ENCODE data around the gene SPRR1A. TPM values are rescaled to one million over a fixed set of nuclear protein-coding genes. Genes with fewer than 3 reads are reported as not detected.
"Not testable (repeated sequence)": the region's sequence is repeated elsewhere in the genome, so short reads cannot be mapped to it uniquely, and the experiment has no call there.

The SPRR1A gene
- total RNA-seq, 1 donor from 2014 or later, result not detected

DNA sequence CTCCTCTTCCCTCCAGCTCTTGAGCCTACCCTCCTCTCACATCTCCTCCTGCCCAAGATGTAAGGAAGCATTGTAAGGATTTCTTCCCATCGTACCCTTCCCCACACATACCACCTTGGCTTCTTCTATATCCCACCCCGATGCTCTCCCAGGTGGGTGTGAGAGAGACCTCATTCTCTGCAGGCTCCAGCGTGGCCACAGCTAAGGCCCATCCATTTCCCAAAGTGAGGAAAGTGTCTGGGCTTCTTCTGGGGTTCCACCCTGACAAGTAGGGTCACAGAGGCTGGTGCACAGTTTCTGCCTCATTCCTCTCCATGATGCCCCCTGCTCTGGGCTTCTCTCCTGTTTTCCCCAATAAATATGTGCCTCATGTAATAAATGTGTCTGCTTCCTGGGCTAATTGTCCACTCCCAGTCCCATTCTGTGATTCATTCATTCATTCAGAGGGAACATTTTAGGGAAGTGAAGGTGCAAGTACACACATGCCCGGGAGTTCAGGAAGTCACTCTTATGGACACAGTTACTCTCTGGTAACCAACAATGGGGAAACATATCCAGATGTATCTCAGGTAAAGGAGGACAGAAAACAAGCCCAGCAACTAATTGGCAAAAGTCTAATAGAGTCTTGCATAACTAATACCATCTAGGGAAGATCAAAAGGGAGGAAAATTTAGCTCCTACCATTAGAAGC, 11.5 kb upstream of the SPRR1A start:
- DNase-seq (ENCODE audit: low spot score), result no peak

DNA sequence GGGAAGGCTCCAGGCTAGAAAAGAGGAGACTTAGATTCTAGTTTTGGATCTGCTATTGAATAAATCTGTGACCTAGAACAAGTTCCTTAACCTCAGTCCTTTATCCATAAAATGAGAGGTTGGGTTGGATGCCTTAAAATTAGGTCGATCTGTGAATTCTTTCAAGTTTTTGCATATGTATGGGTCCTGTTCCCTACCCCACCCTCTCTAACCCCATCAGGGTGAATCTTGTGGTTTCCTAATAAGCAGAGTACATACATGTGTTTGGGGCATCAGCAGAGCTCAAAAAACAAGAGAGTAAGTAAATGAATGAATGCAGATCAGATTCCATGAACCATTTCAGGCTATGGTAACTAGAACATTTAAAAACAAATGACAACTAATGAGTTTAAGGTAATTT, 7.2 kb upstream of the SPRR1A start:
- DNase-seq (ENCODE audit: low spot score), result no peak

DNA sequence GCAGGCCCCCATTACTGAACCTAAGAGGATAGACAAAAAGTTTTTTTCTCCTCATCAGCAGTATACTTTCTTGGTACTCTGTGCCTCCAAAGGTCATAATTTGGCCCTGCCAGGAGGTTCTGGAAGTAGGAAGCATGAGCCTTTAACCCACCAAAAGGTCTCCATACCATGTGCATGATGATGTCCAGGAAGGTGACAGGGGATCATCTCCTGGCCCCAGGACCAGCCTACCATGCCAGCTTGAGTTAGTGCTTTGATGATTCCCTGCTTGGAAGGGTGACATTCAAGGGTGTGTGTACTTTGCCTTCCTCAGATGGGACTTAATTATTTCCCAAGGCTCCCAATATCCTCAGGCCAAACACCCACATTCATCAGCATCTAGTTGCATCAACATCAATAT, 6.3 kb upstream of the SPRR1A start:
- no peak for DNase-seq (ENCODE audit: low spot score)

DNA sequence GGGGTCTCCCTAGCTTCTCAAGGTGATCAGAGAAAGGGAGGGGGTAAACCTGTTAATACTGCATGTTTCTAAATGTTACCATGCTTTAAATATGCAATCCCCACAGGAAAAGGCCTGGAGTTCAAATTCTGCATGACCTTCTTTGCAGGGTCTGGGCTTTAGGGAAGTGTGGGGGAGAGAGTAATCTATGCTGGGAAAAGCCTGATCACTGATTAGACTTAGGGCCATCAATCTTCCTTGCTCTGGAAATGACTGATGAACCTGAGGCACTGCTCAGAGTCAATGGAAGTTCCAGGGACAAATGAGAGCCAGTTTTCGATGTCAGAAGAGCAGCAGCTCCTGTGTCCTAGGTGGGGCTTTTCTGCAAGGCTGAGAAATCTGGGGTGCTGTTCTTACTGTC, 3.2 kb upstream of the SPRR1A start:
- DNase-seq (ENCODE audit: low spot score), result no peak

DNA sequence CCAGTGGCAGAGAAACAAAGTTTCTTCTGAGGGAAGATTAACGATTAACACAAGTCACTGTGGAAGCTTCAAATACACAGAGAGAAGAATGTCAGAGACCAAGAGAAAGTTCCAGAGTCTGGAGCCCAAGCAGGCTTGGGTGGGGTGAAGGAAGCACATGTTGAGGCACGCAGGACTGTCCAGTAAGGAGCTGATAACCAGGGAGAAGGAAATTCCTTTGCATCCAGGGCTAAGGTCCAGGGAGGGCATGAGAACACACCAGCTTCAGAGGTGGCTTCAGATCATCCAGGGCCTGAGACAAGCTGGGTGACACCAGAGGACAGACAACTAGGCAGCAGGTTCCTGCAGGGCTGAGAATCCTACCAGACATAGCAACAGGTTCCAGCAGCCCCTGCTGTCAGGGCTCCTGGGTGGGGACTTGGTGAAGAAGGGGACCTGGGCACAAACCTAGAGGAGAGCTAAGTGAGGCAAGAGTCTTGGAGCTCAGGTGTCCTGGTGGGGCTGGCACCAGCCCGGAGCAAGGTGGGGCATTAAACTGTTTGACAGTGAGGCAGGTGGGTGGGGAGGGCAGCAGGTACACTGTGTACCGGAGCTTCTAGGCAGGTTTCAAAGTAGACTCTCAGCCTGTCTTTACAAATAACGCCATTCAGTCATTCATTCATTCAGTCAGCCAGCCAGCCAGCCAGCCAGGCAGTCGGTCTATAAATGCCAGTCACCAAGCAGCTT, 2.6 kb upstream of the SPRR1A start:
- no peak for DNase-seq (ENCODE audit: low spot score)

DNA sequence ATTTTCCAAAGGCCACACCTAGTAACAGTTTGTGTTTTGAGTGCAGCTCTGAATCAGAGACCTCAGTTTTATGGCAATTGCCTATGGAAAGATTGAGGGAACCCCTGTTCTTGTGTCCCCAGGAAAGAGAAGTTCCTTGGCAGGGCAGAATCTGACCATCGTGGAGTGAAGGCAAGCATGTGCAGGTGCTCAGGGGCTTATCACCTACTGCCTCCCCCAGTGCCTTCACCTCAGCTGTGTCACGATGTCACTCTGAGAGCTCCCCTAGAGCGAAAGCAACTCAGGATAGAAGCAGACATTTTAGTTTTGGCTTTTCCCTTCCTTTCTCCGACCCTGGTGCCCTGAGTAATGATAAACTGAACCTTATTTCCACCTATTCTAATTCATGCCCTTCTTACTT, 1.8 kb upstream of the SPRR1A start:
- no peak for DNase-seq (ENCODE audit: low spot score)

DNA sequence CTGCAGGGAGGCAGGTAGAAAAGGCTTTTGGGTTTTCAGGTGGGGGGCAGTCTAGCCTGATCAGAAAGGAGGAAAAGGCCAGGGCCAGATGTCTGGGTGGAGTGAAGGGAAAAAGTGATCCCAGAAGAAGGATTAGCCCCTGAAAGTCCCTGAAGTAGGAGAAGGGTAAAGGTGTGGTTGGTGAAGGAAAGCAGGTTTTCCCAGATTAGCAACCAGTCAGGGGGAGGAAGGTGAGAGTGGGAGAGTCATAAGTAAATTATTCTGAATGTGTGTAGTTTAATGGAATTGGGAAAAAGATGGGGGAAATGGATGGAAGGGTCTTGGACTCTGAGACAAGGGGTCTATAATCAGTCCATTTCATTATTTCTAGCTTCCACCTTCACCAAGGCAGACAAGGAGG, 647 bp upstream of the SPRR1A start:
- no peak for DNase-seq (ENCODE audit: low spot score)

DNA sequence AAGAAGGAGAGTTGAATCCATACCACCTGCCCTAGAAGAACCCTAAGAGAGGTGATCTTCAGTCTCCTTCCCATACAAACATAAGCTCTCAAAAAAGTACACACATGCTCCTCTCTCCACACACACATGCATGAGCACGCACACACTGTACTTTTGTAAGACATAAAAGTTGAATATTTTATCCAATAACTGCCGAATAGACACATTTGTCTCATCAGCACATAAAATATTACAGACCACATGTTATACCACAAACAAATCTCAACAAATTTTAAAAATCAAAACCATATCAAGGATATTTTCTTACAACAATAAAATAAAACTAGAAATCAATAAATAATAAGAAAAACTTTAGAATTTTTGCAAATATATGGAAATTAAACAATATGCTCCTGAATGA, 2.7 kb downstream of the SPRR1A start:
- no peak for DNase-seq (ENCODE audit: low spot score)

DNA sequence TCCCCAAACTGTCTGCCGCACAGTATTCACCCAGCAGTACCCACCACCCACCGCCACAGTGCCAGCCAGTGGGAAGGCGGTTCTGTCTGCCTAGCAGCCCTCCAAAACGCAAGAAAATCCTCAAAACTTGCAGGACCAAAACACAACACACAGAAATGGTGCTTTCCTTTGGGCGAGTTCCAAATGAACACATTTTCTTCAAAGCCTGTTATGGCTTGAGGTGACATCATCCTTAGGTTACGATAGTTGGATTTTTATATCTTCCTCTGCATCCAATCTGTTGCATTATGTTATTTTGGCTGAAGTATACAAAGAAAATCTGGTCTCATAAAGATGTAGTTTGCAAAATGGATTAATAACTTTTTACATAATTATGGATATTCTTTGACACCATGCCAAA, 9.3 kb downstream of the SPRR1A start:
- DNase-seq (ENCODE audit: low spot score), result no peak

DNA sequence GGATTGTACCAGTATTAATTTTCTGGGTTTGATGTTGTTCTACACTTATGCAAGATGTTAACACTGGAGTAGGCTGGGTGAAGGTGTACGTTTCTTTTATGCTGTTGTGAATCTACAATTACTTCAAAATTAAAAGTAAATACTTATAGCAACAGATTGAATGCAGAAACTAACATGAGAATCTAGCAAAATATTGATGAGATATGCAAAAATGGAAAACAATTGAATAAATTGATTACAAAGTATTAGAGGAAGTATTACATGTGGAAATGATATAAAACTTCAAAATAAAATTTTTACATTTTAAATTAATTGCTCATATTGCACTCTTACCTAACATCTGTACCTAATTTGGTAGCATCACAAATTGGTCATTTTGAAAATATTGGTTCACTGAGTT, 12.0 kb downstream of the SPRR1A start:
- no peak for DNase-seq (ENCODE audit: low spot score)

DNA sequence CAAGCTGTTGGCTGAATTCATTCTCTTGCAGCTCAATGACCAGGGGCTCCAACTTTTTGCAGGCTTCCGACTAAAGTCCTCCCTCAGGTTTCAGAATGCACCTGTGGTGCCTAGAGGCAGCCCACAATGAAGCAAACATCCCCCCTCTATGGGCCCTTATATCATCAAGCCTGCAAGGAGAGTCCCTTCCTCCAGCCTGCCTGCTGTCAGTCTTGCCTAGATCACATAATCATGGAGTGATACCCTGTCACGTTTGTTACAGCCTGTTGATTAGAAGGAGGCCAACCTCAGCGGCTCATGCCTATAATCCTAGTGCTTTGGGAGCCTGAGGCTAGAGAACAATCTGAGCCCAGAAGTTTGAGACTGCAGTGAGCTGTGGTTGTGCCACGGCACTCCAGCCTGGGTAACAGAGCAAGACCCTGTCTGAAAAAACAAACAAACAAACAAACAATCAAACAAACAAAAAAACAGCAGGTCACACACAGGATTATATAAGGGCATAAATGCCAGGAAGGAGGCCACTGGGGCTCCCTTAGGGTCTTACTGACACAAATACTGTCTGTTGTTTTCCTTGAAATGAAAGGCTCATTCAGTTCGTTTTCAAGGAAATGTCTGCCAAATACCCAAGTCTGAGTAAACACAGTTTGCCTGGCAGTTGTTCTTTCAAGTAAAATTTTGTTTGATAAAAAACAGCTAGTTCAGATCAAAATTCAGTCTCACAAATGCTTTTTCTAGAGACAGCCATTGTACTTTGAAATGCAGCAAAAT, 12.9 kb downstream of the SPRR1A start:
- DNase-seq (ENCODE audit: low spot score), result no peak

DNA sequence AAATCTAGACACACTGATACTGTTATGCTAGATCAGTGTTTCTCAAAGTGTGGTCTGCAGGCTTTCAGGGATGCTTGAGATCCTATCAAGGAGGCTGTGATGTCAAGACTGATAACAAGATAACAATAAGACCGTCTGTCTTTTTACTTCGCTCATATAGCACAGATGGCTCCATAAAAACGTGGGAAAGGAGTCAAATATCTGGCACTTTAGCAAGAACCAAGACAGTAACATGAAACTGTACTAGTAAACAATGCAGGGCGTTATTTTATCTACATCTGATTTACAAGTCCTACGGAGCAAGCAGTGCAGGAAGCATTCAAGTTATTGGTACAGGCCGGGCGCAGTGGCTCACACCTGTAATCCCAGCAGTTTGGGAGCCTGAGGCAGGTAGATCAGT, 14.0 kb downstream of the SPRR1A start:
- no peak for DNase-seq (ENCODE audit: low spot score)

DNA sequence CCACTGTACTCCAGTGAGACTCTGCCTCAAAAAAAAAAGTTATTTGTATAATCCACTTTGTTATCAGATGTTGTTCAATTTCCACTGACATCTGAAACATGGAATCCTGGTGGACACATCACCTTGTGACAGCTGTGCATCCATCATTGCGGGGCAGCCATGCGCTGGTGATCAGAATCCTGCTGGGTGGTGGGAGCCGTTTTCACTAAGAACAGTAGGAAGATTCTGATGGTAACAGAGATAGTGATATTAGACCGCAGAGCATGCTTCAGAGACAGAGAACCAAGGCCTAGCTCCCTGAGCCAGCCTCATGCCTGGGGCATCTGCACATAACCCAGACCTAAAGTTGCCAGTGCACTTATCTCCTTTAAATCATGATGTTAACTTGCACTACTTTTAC, 14.6 kb downstream of the SPRR1A start:
- no peak for DNase-seq (ENCODE audit: low spot score)

DNA sequence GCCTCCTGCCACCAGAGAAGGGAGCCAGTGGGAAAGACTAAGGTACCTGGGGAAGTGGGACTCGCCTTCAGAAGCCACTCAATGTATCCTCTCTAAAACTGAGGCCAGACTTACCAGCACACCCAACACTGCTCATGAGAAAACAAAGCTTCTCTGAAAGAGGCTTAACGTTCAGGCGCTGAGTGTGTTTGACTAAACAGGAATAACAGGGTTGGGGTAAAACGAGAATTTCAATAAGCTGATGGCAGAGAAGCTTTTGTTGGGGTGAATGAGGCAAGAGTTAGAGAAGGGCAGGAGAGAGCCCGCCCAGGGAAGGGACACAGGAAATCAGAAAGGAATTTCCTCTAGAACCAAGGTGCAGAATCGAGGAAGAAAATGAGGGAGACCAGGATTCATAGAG, 15.9 kb downstream of the SPRR1A start:
- no peak for DNase-seq (ENCODE audit: low spot score)

DNA sequence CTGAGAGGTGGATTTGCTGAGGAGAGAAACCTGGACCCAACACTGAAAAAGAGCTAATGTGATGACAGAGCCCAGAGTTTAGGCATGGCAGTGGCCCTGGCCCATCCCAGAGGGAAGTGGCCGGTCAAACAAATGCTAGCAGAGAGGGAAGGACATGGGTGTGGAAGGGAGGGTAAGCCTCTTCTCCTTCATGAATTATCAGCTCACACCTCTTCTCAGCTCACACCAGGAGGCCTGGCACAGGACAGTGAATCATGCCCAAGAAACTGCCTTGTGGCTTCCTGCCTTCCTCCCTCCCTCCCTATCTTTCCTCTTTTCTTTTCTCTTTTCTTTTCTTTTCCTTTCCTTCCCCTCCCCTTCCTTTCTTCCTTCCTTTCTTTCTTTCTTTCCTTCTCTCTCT, 16.4 kb downstream of the SPRR1A start:
- DNase-seq (ENCODE audit: low spot score), result no peak

DNA sequence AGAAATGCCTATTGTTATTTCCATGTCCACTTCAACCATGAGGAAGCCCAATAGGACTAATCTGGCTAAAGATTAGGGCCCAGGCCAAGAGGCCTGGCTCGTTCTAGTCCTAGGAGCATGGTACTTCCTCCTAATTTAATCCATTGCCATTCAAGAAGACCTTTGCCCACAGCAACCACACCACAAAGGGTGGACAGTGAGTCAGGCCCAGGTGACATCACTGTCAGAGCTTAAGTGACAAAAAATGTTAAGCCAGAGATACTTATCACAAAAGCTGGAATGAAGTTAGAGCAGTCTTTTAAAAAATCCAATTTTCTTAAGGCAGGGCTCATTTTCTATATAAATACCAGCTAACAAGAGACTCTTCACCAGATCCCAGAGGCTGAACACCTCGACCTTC, 17.5 kb downstream of the SPRR1A start, which contains the start of gene SPRR3:
Gene SPRR3 (plus strand): TSS at position 368 of the 400 bp plus-strand sequence. CDS start 1,272 bp downstream, outside the sequence.
- no peak for DNase-seq (ENCODE audit: low spot score)

DNA sequence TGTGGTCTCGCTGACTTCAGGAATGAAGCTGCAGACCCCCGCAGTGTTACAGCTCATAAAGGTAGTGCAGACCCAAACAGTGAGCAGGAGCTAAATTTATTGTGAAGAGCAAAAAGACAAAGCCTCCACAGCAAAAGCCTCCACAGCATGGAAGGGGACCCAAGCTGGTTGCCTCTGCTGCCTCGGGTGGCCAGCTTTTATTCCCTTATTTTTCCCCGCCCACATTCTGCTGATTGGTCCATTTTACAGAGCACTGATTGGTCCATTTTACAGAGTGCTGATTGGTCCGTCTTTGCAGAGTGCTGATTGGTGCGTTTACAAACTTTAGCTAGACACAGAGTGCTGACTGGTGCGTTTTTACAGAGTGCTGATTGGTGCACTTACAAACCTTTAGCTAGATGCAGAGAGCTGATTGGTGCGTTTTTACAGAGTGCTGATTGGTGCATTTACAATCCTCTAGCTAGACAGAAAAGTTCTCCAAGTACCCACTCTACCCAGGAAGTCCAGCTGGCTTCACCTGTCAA, 27.4 kb downstream of the SPRR1A start:
- not testable (repeated sequence) for DNase-seq (ENCODE audit: low spot score)

DNA sequence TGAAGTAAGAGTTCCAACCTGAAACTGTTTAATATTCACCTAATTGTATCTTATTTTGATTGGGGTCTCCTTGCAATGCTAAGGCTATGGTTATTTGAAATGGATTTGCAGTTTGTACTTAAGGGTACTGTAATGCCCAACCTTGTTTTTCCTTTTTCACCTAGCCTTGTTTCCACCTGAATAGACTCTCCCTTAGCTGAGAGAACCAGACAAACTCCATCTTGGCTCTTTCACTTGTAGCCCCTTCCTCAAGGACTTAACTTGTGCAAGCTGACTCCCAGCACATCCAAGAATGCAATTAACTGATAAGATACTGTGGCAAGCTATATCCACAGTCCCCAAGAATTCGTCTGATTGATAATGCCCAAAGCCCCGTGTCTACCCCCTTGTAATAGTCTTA, 37.9 kb downstream of the SPRR1A start:
- DNase-seq (ENCODE audit: low spot score), result not testable (repeated sequence)

DNA sequence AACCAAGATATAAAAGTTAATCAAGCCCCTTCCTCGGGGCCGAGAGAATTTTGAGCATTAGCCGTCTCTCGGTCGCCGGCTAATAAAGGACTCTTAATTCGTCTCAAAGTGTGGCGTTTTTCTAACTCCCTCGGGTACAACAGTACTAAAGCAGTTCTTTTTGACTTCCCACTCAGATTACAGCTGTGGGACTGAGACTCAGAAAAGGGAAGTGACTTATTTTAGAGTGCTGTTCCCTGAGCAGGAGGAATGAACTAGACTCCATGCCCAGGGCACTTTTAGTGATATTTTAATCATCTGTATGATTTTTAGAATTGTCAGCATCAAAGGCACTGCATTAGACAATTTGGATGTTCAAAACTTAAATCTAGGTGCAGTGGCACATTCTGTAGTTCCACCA, 38.5 kb downstream of the SPRR1A start:
- not testable (repeated sequence) for DNase-seq (ENCODE audit: low spot score)

DNA sequence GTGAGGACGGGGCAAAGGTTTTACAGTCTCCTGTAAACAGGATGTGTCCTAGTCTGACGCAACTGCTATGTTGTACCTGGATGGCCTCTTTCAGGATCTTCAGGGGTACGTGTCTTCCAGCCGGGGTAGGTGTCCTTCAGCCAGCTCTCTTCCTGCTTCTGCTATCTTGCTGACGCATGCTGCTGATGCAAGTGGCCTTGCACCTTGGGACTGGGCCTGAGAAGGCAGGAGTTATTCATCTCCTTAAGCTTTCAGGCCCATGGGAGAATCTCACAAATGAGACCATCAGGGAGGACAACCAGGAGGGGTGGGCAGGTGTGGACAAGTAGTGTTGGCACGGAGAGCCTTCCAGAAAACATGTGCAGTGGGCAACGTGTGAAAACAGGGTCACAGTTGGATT, 39.2 kb downstream of the SPRR1A start:
- no peak for DNase-seq (ENCODE audit: low spot score)

DNA sequence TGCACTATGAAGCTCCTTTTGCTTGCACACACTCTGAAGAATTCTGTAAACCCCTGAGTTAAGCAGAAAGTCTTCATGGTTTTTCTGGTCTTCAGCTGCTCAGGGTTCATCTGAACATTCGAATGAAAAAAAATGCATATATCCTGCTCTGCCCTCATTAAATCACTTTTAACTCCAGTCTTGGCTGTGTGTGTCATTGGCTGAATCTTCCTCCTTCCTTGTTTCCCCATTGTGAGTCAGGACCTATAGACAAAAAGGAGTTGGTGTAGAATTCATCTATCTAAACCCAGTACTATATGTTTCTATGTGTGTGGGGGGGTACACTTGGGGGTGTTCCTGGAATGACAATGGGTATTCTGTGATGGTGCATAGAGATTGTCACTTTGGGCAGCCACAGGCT, 40.5 kb downstream of the SPRR1A start:
- DNase-seq (ENCODE audit: low spot score), result no peak

DNA sequence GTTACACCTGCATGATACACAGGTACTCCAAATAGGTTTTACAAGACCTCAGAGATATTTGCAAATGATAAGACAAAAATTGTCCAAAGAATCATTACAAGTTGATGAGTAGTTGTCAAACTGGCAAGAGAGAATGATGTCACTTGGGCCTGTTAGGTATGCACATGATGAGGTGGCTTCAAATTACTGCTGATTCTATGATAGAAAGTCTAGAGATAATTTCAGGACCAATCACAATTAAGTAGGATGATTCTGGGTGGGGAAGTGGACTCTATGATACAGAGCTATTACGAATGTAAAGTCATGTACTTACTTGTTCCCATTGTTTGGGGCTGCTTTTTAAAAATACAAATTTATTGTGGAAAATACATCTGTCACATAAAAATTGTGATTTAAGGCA, 41.9 kb downstream of the SPRR1A start:
- DNase-seq (ENCODE audit: low spot score), result no peak
